GM23338 (cell line): ENCODE measurements around the gene ADAMTS17. TPM values are rescaled to one million over a fixed set of nuclear protein-coding genes. Genes with fewer than 3 reads are reported as not detected.

ENCODE experiments used
- ATAC-seq: fragments of 200-7000 bp; cut with Tn5 transposase; 3 replicates; pipeline ENCODE4 v1.9.1; 2020
- DNase-seq: peaks from one replicate; pipeline ENCODE4 v3.0.0-alpha.2; 2015; ENCODE audit warnings: low spot score
- H2AFZ ChIP-seq: fragments of 200-600 bp; sonication (generic); 2 replicates; pipeline ENCODE4 v1.8.0; 2016; ENCODE audit warnings: antibody characterized with exemption, mild to moderate bottlenecking, moderate library complexity
- H3F3A ChIP-seq: fragments of 200-600 bp; sonication (generic); replicated peaks from 2 replicates; pipeline ENCODE4 v1.8.0; 2017; ENCODE audit warnings: antibody characterized with exemption, mixed run types, low read depth
- H3K27ac ChIP-seq: fragments of 200-600 bp; sonication (generic); 2 replicates; pipeline ENCODE4 v1.6.1; 2016; ENCODE audit warnings: low read depth
- H3K27me3 ChIP-seq: fragments of 200-600 bp; sonication (generic); 2 replicates; pipeline ENCODE4 v1.8.0; 2016; ENCODE audit warnings: mild to moderate bottlenecking, mixed run types, moderate library complexity; ENCODE audit not compliant: insufficient read depth
- H3K36me3 ChIP-seq: fragments of 200-600 bp; sonication (generic); 2 replicates; pipeline ENCODE4 v1.8.0; 2016; ENCODE audit warnings: mild to moderate bottlenecking; ENCODE audit not compliant: insufficient read depth
- H3K4me1 ChIP-seq: fragments of 200-600 bp; sonication (generic); 2 replicates; pipeline ENCODE4 v1.8.0; 2016; ENCODE audit warnings: mild to moderate bottlenecking, moderate library complexity; ENCODE audit not compliant: insufficient read depth
- H3K4me2 ChIP-seq: fragments of 200-600 bp; sonication (generic); 2 replicates; pipeline ENCODE4 v1.7.1; 2017; ENCODE audit warnings: mixed run types
- H3K4me3 ChIP-seq: fragments of 200-600 bp; sonication (generic); 2 replicates; pipeline ENCODE4 v1.6.1; 2016; ENCODE audit warnings: mixed run types
- H3K79me2 ChIP-seq: fragments of 200-600 bp; sonication (generic); replicated peaks from 2 replicates; pipeline ENCODE4 v1.8.0; 2017; ENCODE audit warnings: mild to moderate bottlenecking; ENCODE audit not compliant: insufficient read depth
- H3K9me2 ChIP-seq: fragments of 200-600 bp; sonication (generic); 2 replicates; pipeline ENCODE4 v1.8.0; 2017; ENCODE audit not compliant: insufficient read depth
- H4K20me1 ChIP-seq: fragments of 200-600 bp; sonication (generic); replicated peaks from 2 replicates; pipeline ENCODE4 v1.8.0; 2017; ENCODE audit warnings: mild to moderate bottlenecking; ENCODE audit not compliant: insufficient read depth
- H3K27ac Mint-ChIP-seq: 2 replicates; pipeline ENCODE4 v1.8.0; 2020; ENCODE audit warnings: inconsistent platforms, mild to moderate bottlenecking, moderate library complexity, mixed read lengths
- H3K27me3 Mint-ChIP-seq: 3 replicates; pipeline ENCODE4 v1.8.0; 2022; ENCODE audit warnings: low read depth, mild to moderate bottlenecking, moderate library complexity, mixed read lengths, inconsistent platforms; ENCODE audit not compliant: insufficient read depth, poor library complexity
- H3K36me3 Mint-ChIP-seq: 3 replicates; pipeline ENCODE4 v1.8.0; 2021; ENCODE audit warnings: low read depth, mild to moderate bottlenecking, inconsistent platforms, moderate library complexity, mixed read lengths
- H3K4me1 Mint-ChIP-seq: 3 replicates; pipeline ENCODE4 v1.8.0; 2020; ENCODE audit warnings: mild to moderate bottlenecking, inconsistent platforms, mixed read lengths
- H3K4me3 Mint-ChIP-seq: 3 replicates; pipeline ENCODE4 v1.8.0; 2021; ENCODE audit warnings: moderate library complexity, mild to moderate bottlenecking, inconsistent platforms, mixed read lengths
- H3K9me3 Mint-ChIP-seq: 3 replicates; pipeline ENCODE4 v1.8.0; 2020; ENCODE audit warnings: moderate library complexity, mild to moderate bottlenecking, inconsistent platforms, mixed read lengths
- CREB1 ChIP-seq: fragments of 250-450 bp; sonication (Bioruptor Pico); IDR thresholded peaks from 2 replicates; pipeline ENCODE4 v1.5.0; 2020; ENCODE audit warnings: low read depth, mild to moderate bottlenecking, moderate library complexity
- EZH2 ChIP-seq: fragments of 200-600 bp; sonication (generic); IDR thresholded peaks from one replicate; pipeline ENCODE4 v1.8.0; 2017; ENCODE audit warnings: antibody characterized with exemption, mild to moderate bottlenecking, low read depth; ENCODE audit not compliant: unreplicated experiment
- EZH2phosphoT487 ChIP-seq: fragments of 200-600 bp; sonication (generic); IDR thresholded peaks from one replicate; pipeline ENCODE4 v1.8.1; 2018; ENCODE audit warnings: antibody characterized with exemption; ENCODE audit not compliant: unreplicated experiment
- JUNB ChIP-seq: IDR thresholded peaks from one replicate; pipeline ENCODE4 v1.6.1; 2016; ENCODE audit warnings: antibody characterized with exemption; ENCODE audit not compliant: unreplicated experiment
- POLR2AphosphoS5 ChIP-seq: IDR thresholded peaks from 2 replicates; pipeline ENCODE4 v1.6.1; 2016; ENCODE audit warnings: antibody characterized with exemption, low read depth
- STAT1 ChIP-seq: IDR thresholded peaks from one replicate; pipeline ENCODE4 v1.6.1; 2016; ENCODE audit warnings: antibody characterized with exemption; ENCODE audit not compliant: unreplicated experiment
- polyA plus RNA-seq: library from polyadenylated mRNA; unstranded; fragments of >200 nt; fragmentation: Nextera tagmentation; extraction: Ambion mirVana; gene quantifications from 2 replicates; pipeline ENCODE4 v1.2.1, GENCODE V29; 2016
- total RNA-seq: library from RNA; depleted of rRNA; stranded (reverse); fragments of >200 nt; shearing (Covaris generic); gene quantifications from 2 replicates; pipeline ENCODE4 v1.2.3, GENCODE V29; 2014
- TF ChIP-seq, protein P1 (sequence below): IDR thresholded peaks from 2 replicates; pipeline ENCODE4 v1.6.1; 2016; ENCODE audit warnings: antibody characterized with exemption
- TF ChIP-seq, protein P2 (sequence below): IDR thresholded peaks from one replicate; pipeline ENCODE4 v1.6.1; 2018; ENCODE audit warnings: antibody characterized with exemption; ENCODE audit not compliant: unreplicated experiment

ADAMTS17 gene
- total and polyA plus RNA-seq, 2 experiments from 2014 or later, result 0.60 to 3.8 TPM

DNA sequence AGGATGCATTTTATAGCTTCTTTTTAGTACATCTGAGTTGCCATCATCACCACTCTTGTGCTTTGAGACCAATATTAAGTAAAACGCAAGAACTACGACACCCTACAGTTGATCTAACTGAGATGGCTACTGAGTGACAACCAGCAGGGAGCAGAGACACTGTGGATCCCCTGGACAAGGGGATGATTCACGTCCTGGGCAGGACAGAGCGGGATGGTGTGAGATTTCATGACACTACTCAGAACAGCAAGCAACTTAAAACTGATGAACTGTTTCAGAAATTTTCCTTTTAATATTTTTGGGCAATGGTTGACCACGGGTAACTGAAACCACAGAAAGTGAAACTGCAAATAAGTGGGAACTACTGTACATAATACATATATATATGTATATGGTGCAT, 299.2 kb downstream of the ADAMTS17 start:
- H3K4me3 Mint-ChIP-seq, result no peak overlapping the region
- H3K27me3 Mint-ChIP-seq, result peaks cover 4% of the 10 kb centered on the region
- no peak overlapping the region for H3K4me3 ChIP-seq
- no peak overlapping the region for H3K4me2 ChIP-seq
- no peaks in the 10 kb centered on the region for H4K20me1 ChIP-seq
- DNase-seq, result no peak
- peaks cover 4% of the 10 kb centered on the region; the same call in 1 of the 3 replicates for H3K4me1 Mint-ChIP-seq
- H3K27me3 ChIP-seq, result no peaks in the 10 kb centered on the region
- H3K27ac ChIP-seq, result no peak overlapping the region
- no peaks in the 10 kb centered on the region for H3K36me3 ChIP-seq
- TF ChIP-seq EZH2phosphoT487 (no peak), STAT1 (no peak), POLR2AphosphoS5 (no peak)
- TF ChIP-seq, protein P1, sequence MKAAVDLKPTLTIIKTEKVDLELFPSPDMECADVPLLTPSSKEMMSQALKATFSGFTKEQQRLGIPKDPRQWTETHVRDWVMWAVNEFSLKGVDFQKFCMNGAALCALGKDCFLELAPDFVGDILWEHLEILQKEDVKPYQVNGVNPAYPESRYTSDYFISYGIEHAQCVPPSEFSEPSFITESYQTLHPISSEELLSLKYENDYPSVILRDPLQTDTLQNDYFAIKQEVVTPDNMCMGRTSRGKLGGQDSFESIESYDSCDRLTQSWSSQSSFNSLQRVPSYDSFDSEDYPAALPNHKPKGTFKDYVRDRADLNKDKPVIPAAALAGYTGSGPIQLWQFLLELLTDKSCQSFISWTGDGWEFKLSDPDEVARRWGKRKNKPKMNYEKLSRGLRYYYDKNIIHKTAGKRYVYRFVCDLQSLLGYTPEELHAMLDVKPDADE, result no peak
- no peak for ATAC-seq
- H3K79me2 ChIP-seq, result no peaks in the 10 kb centered on the region
- no peak overlapping the region for H3K27ac Mint-ChIP-seq
- H3F3A ChIP-seq, result no peaks in the 10 kb centered on the region
- H3K9me3 Mint-ChIP-seq, result peaks cover 11% of the 10 kb centered on the region
- H3K4me1 ChIP-seq, result no peaks in the 10 kb centered on the region
- H3K36me3 Mint-ChIP-seq, result peaks cover 10% of the 10 kb centered on the region
- H2AFZ ChIP-seq, result no peak overlapping the region
- H3K9me2 ChIP-seq, result no peaks in the 10 kb centered on the region

DNA sequence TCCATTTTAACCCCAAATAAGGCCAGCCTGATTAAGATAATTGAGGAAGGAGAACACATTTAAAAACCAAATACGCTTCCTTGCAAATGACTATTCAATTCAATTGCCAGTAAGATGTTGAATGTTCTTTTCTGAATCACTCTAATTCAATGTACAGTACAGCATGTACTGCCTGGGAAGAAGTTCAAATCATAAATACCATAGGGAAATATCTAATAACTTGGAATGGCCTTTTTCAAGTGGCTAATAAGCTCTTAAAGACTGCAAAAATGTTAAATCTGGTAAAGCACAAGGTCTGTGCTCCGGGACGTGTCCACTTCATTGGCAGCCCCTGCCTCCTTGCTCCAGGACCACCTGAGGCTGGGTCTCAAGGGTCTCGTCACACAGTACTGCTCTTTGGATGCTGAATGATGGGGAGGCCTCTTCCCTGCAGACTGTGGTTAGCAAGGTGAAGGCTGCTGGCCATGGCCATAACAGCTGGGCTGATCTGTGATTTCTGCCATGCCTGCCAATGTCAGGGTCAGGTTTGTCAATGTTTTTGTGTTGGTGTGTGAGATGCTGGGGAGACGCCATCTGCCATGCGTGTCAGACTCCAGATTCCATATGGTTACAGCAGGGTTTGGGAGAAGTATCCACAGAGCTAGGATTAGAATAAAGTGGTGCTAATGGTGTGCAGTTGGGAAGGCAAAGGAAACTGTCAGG, 300.5 kb downstream of the ADAMTS17 start:
- H3K79me2 ChIP-seq, result no peaks in the 10 kb centered on the region
- no peaks in the 10 kb centered on the region for H3F3A ChIP-seq
- DNase-seq (no peak), ATAC-seq (no peak)
- H3K4me2 ChIP-seq, result no peak overlapping the region
- no peaks in the 10 kb centered on the region for H3K4me1 ChIP-seq
- peaks cover 4% of the 10 kb centered on the region; the same call in 1 of the 3 replicates for H3K4me1 Mint-ChIP-seq
- H3K4me3 ChIP-seq, result no peak overlapping the region
- no peaks in the 10 kb centered on the region for H3K27me3 ChIP-seq
- H3K27ac Mint-ChIP-seq, result no peak overlapping the region
- no peaks in the 10 kb centered on the region for H3K36me3 Mint-ChIP-seq
- no peak for TF ChIP-seq EZH2phosphoT487
- TF ChIP-seq, protein P1, result no peak
- no peak for TF ChIP-seq STAT1
- no peak for TF ChIP-seq CREB1 (CRISPR knock-in tag)
- no peak for TF ChIP-seq JUNB
- TF ChIP-seq, protein P2, sequence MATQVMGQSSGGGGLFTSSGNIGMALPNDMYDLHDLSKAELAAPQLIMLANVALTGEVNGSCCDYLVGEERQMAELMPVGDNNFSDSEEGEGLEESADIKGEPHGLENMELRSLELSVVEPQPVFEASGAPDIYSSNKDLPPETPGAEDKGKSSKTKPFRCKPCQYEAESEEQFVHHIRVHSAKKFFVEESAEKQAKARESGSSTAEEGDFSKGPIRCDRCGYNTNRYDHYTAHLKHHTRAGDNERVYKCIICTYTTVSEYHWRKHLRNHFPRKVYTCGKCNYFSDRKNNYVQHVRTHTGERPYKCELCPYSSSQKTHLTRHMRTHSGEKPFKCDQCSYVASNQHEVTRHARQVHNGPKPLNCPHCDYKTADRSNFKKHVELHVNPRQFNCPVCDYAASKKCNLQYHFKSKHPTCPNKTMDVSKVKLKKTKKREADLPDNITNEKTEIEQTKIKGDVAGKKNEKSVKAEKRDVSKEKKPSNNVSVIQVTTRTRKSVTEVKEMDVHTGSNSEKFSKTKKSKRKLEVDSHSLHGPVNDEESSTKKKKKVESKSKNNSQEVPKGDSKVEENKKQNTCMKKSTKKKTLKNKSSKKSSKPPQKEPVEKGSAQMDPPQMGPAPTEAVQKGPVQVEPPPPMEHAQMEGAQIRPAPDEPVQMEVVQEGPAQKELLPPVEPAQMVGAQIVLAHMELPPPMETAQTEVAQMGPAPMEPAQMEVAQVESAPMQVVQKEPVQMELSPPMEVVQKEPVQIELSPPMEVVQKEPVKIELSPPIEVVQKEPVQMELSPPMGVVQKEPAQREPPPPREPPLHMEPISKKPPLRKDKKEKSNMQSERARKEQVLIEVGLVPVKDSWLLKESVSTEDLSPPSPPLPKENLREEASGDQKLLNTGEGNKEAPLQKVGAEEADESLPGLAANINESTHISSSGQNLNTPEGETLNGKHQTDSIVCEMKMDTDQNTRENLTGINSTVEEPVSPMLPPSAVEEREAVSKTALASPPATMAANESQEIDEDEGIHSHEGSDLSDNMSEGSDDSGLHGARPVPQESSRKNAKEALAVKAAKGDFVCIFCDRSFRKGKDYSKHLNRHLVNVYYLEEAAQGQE, result no peak
- no peak for TF ChIP-seq EZH2
- no peaks in the 10 kb centered on the region for H3K9me2 ChIP-seq
- H3K27ac ChIP-seq, result no peak overlapping the region
- H3K9me3 Mint-ChIP-seq, result no peaks in the 10 kb centered on the region
- peaks cover 2% of the 10 kb centered on the region for H3K27me3 Mint-ChIP-seq
- no peaks in the 10 kb centered on the region for H4K20me1 ChIP-seq
- no peak overlapping the region for H3K4me3 Mint-ChIP-seq
- no peak overlapping the region for H2AFZ ChIP-seq
- no peaks in the 10 kb centered on the region for H3K36me3 ChIP-seq
